ENCODE data around the gene BTBD19.
"Not testable (repeated sequence)": the region's sequence is repeated elsewhere in the genome, so short reads cannot be mapped to it uniquely, and the experiment has no call there.

The BTBD19 gene

GRCh38 chr1:44808938-44809917, 905 bp downstream of the BTBD19 start:
- in situ Hi-C loops (cut with MboI; ENCODE audit: low sequenced_read_pairs), result no loop called here

- in situ Hi-C loops (cut with MboI; ENCODE audit: low sequenced_read_pairs), result no loop called here
These were observed 1.9 kb downstream of the BTBD19 start for GRCh38 chr1:44810101-44810761.

DNA sequence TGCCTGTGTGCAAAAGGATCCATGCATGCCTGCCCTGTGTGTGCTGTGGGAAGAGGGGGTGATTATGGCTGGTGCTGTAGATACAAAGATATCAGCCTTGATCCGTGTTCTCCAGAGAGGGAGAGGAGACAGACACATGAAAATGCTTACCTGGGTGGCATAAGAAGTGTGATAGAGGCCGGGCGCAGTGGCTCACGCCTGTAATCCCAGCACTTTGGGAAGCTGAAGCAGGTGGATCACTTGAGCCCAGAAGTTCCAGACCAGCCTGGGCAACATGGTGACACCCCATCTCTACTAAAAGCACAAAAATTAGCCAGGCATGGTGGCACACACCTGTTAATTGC, 2.4 kb downstream of the BTBD19 start:
- in situ Hi-C loops (cut with MboI; ENCODE audit: low sequenced_read_pairs), result not testable (repeated sequence)

DNA sequence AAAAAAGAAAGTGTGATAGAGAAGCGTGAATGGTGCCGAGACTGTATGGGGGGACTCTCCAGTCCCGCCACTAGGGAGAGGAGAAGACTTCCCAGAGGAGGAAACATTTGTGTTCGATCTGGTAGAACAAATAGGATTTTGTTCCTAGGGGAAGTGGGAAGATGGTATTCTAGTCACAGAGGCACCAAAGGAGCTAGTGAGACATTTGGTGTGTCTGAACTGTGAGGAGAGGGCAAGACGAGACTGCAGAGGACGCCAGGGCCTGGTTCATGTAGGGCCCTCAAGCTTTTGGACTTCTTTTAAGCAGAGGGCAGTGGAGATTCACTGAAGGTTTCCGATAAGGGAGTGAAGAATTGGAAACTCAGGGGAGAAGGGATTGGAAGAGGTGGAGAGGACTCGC, 2.9 kb downstream of the BTBD19 start:
- in situ Hi-C loops (cut with MboI; ENCODE audit: low sequenced_read_pairs), result no loop called here

DNA sequence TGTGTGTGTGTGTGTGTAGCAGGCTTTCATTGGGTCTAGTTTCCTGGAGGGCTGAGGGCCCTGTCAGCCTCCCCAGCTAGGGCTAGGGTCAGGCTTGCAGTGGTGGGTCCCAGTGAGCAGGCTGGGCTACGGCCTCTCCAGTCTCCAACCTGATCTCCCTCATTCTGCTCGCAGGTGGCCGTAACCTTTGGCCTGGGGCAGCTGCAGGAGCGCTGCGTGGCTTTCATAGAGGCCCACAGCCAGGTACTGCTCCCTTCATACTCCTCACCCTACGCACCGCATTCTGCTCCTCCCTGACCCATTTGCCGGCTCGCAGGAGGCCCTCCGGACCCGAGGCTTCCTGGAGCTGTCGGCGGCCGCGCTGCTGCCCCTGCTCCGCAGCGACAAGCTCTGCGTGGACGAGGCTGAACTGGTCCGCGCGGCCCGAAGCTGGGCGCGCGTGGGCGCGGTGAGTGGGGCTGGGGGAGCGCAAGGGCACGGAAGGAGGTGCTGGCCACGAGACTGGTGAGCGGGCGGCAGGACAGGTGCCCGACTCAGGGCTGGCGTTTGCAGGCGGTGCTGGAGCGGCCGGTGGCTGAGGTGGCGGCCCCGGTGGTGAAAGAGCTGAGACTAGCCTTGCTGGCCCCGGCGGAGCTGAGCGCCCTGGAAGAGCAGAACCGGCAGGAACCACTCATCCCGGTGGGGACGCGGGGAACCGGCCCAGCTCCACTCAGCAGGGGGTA, 4.7 kb downstream of the BTBD19 start:
- in situ Hi-C loops (cut with MboI; ENCODE audit: low sequenced_read_pairs), result no loop called here

DNA sequence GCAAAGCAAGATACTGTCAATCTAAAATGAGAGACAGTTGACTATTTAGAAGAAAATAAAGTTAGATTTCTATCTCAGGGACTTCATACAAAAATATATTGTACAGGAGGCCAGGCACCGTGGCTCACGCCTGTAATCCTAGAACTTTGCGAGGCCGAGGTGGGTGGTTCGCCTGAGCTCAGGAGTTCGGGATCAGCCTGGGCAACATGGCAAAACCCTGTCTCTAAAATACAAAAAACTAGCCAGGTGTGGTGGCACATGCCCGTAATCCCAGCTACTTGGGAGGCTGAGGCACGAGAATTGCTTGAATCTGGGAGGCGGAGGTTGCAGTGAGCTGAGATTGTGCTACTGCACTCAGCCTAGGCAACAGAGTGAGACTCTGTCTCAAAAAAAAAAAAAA, 7.6 kb downstream of the BTBD19 start:
- in situ Hi-C loops (cut with MboI; ENCODE audit: low sequenced_read_pairs), result not testable (repeated sequence)

GRCh38 chr1:44817307-44817706, 9.0 kb downstream of the BTBD19 start:
- in situ Hi-C loops (cut with MboI; ENCODE audit: low sequenced_read_pairs), result no loop called here

DNA sequence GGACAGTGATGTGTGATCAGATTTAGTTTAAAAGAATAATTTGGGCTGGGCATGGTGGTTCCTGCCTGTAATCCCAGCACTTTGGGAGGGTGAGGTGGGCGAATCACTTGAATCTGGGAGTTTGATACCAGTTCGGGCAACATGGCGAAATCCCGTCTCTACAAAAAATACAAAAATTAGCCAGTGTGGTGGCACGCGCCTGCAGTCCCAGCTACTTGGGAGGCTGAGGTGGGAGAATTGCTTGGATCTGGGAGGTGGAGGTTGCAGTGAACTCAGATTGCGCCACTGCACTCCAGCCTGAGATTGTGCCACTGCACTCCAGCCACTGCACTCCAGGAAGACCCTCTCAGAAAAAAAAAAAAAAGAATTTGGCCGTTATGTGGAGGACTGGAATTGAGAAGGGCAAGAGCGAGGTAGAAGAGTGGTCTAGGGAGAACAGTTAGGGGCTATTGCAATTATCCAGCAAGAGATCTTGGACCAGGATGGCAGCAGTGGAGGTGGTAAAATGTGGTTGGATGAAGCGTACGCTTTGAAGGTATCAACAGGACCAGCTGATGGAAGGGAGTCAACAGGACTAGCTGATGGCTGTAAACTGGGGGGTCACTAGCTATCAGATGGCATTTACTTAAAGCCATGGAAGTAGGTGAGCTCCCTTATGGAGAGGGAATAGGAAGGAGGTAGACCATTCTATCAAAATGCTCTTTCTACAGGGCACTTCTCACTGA, 9.6 kb downstream of the BTBD19 start:
- in situ Hi-C loops (cut with MboI; ENCODE audit: low sequenced_read_pairs), result no loop called here

DNA sequence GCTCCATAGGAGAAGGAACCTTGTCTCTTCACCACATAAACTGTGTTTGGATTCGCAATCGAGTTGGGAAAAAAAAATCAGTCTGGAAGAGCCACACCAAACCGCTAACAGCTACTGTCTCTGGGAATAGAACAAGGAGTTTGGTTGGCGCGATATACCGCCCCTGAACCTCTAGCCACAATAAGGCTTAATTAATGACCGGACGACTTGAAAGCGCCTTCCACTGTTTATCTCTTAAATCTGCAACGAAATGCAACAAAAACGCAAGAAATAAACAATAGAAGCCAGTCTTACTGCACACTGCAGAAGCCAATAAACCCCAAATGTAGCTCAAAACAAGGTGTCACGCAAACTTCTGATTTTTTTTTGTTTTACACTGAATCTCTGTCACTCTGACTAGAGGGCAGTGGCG, 10.9 kb downstream of the BTBD19 start:
- in situ Hi-C loops (cut with MboI; ENCODE audit: low sequenced_read_pairs), result no loop called here

- in situ Hi-C loops (cut with MboI; ENCODE audit: low sequenced_read_pairs), result no loop called here
These were observed 11.4 kb downstream of the BTBD19 start for GRCh38 chr1:44819608-44820327.

- in situ Hi-C loops (cut with MboI; ENCODE audit: low sequenced_read_pairs), result no loop called here
These were observed 12.3 kb downstream of the BTBD19 start for GRCh38 chr1:44820328-44821239.

DNA sequence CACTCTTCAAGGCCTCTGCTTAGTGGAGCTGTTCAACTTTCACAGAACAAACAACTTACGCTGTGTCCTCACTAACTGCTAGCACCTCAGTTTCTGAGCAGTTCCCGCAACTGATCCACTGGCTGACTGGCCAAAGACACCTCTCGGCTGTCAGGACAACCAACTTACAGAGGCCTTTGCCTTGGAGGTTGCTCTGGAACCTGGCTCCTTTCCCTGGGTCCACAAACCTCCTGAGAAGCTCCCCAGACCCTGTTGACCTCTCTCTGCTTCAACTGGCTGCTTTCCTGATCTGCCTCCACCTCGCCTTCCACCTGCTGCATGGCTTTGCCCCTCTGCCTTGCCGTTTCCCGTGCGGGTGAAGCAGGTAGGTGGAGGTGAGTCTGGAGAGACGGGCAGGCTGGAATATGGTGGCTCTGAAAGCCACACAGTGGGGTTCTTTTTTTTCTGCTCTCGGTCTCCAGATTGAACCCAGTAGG, 13.0 kb downstream of the BTBD19 start:
- in situ Hi-C loops (cut with MboI; ENCODE audit: low sequenced_read_pairs), result no loop called here

DNA sequence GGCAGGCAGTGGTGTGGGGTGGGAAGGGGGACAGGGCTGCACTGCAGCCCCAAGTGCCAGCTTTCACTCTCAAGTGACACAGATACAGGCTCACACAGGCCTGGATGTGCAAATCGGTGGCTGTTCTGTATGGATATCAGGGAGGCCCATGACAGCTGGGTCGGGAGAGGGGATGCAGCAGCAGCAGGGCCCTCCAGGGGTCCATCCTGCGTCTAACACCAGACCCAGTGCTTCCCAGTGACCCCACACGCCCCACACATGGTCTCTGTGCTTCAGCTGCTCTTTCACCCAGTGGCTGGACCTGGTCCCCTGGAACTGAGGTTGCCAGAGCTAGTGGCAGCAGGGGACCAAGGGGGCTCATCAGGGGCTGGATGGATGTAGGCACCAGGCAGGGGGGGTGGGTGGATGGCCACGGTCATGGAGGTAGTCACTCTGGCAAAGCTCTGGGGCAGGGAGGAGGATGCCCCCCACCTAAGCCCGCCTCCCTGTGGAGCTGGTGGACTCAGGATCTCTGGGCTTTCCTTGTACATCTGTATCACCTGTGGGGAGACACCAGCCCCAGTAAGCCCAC, 13.9 kb downstream of the BTBD19 start:
- in situ Hi-C loops (cut with MboI; ENCODE audit: low sequenced_read_pairs), result no loop called here

DNA sequence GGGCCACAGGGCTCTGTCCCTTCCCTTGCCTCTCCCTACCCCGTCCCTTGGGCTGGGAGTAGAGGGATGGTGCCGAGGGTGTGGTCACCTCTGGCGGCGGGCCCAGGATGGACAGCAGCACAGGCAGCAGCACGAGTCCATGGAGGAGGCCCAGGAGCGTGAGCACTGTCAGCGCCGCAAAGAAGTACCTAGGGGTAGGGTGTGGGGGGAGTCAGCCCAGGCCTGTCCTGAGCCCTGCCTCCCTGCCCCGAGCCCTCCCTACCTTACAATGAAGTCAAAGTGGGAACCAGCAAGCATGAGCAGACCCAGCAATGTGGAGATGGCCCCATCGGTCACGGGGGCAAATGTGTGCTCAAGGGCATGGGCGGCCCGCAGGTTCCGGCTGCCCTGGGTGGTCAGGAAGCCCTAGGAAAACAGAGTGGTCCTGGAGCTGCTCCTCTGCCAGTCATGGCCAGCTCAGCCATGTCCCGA, 14.7 kb downstream of the BTBD19 start:
- in situ Hi-C loops (cut with MboI; ENCODE audit: low sequenced_read_pairs), result no loop called here

- in situ Hi-C loops (cut with MboI; ENCODE audit: low sequenced_read_pairs), result not testable (repeated sequence)
These were observed 16.1 kb downstream of the BTBD19 start for GRCh38 chr1:44824392-44824791.

- in situ Hi-C loops (cut with MboI; ENCODE audit: low sequenced_read_pairs), result no loop called here
These were observed 18.3 kb downstream of the BTBD19 start for GRCh38 chr1:44826375-44827196.

DNA sequence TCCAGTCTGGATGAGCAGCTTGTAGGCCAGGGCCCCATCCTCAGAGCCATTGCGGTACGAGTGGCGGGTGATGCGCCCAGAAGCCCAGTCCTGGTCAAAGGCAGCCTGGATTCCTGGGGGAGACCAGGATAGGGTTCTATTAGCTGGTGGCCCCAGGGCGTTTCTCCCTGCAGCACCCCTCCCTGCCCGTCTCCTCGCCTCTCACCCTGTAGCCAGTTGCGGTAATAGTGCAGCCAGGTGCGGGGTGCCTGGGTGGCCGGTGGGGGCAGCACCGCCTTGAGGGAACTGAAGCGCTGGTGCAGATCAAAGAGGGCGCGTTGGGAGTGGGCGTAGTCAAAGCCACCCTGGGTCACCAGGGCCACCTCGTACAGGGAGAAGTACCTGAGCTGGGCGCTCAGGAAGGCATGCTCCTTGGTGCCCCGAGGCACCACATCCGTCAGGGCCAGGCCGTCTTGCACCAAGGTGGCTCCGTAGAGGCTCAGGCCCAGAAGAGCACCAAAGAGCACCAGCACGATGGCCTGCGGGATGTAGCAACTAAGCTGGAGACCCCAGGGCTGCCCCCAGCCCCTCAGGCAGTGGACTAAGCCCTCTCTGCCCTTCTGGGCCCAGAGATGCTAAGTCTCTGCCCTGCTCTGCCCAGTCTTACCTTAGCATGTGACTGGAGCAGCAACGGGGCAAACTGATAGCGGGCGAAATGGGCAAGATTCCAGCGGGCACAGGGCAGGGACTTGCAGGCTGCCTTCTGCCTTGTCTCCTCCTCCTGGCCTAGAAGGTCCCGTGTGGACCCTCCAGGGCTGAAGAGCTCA, 19.1 kb downstream of the BTBD19 start:
- in situ Hi-C loops (cut with MboI; ENCODE audit: low sequenced_read_pairs), result no loop called here

Measured in hTERT RPE-1 (cell line).